Stimulated activated CD4-positive, alpha-beta T cell treated with anti-CD3 and anti-CD28 coated beads, Interleukin-15, amount 100 ng/mL, for 1 hour (primary cell): ENCODE results near the gene LRRC31.

Experiments
- DNase-seq, 2 donors: peaks; one replicate each; pipeline ENCODE4 v3.0.0-alpha.2; 2020; ENCODE audit warnings: low read depth in 1 of 2, low spot score in 1 of 2

The LRRC31 gene

DNA sequence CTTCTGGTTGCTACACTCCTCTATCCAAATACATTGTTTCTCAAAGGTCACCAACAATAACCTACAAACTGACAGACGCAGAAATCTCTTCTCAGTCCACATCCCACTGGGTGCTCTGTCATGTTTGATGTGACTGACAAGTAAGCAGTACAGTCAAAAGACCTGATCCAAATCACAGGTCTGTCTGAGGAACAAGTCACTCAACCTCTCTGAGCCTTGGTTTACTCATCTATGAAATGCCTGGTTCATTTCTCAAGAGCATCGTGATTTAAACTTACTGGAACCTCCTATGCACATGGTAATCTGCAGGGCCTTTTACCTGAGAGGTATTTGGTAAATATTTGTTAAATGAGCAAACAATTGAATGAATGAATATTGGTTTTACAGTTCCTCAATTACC, 5.5 kb downstream of the LRRC31 start:
- no peak for DNase-seq

DNA sequence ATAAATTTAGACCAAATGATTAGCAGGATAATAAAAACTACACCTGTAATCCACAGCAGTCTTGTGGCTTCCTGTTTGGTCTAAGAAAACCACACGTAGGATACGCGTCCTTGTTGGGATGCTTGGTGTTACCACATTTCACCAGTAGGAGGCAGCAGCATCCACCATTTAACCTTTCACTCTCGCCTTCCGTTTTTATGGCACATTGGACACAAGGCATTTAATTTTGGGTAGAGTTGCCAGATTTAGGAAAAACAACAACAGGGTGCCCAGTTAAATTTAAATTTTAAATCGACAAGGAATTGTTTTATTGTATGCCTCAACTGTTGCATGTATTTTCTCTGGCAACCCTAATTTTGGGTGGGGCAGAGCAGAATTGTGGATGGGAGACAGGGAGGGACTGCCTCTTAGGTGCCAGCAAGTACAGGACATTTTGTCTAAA, 6.3 kb downstream of the LRRC31 start:
- DNase-seq, result peak; percentile 16 to 23

DNA sequence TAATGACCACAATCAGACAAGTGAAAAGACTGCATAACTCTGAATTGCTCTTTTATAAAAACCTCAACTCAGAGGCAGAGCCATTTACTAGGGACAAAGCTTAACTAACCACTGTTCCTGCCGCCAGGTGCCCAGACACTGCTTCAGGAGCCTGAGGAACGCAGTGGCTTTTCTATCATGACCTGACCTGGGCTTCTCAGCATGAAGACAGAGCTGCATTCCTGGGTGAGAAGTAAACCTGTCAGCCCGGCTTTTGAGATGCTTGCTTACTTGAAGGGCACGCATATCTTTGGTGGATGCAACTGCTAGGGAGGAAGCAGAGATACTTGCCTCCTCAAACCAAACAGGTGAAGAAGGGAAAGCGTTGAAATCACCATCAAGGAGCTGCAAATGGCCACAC, 7.9 kb downstream of the LRRC31 start:
- no peak for DNase-seq

DNA sequence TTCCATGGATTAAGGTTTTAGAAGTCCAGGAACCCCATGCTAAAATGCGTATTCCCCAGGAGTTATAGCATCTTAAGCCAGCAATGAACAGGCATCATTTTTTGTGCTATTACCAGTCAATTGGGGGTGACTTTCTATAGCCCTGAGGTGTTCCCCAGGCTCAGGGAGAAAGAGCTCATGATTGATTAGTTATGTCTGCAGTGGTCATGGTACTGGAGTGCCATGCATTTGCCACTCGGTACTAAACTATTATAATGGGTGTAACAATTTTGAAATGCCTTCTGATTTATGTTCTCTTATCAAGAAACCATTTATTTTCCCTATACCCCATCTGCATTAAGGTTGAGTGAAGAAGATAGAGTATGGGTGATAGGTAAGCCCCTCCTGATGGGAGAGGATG, 11.9 kb downstream of the LRRC31 start:
- DNase-seq, result no peak

DNA sequence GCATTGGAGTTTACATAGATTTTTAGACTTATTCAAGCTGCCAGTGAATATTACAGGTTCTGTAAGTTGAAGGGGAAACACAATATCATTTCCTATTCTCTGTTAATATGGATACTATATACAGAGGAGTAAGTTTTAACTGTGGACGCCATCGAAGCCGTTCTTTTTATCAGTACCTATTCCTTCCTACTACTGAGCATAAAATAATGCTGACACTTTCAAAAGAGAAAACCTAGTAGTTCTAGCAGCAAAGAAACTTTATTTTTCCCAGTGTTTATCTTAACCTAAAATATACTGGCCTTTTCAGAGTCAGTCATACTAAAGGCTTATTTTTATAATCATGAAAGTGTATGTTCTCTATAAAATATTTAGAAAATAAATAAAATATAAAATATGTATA, 14.2 kb downstream of the LRRC31 start:
- no peak for DNase-seq

- no peak for DNase-seq
These were observed 19.1 kb downstream of the LRRC31 start for GRCh38 chr3:169850618-169851017.

GRCh38 chr3:169848741-169849140, 21.0 kb downstream of the LRRC31 start:
- DNase-seq, result no peak

- DNase-seq, result no peak
These were observed 21.8 kb downstream of the LRRC31 start for GRCh38 chr3:169847896-169848295.

- no peak for DNase-seq
These were observed 23.1 kb downstream of the LRRC31 start for GRCh38 chr3:169846458-169847193.

DNA sequence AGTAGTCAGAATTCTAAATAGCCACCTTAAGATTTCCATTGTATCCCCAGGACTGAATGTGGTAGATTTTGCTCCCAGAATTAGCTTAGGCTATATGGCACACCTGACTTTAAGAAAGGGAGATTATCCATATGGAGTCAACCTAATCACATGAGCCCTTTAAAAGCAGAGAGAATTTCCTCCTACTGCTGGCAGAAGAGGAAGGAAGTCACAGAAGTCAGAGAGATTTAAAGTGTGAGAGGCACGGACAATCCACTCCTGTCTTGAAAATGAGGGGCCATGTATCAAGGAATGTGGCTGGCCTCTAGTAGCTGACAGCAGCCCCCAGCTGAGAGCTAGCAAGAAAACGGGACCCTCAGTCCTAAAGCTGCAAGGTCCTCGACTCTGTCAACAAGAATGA, 26.8 kb downstream of the LRRC31 start:
- DNase-seq, result no peak

DNA sequence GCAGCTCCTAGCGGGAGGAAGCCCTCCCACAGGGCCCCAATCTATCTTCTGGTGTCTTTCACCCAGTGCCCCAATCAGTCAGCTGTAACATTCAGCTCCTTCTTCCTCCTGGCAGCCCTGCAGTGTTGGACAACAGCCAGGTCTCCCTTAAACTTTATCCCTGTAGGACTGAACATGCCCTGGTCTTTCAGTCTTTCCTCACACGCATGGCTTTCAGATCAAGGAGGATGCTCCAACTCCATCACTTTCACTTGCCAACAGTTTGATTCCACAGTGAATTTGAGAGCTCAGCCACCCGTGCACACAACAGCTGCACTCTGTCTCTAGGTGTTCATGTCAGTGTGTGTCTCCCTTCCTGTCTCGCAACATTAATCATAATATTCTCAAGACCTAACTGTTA, 28.6 kb downstream of the LRRC31 start:
- no peak for DNase-seq

DNA sequence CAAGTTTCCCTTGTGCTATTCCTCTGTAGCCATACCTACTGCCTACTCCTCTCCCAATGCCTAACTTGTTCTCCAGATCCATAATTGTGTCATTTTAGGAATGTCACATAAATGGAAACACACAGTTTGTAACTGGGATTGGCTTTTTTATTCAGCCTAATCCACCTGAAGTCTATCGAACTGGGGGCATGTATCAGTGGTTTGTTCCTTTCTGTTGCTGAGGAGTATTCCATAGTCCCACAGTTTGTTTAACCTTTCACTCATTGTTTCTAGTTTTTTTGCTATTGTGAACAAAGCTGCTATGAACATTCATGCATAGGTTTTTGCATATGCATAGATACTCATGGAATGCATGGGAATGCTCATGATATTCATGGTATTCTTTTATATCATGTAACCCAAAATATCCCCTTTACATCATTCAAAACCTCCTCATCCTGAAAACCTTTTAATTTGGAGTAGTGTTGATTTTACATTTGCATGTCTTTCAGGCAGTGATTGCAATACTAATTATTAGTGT, 31.2 kb downstream of the LRRC31 start:
- DNase-seq, result no peak

GRCh38 chr3:169836942-169837275, 32.8 kb downstream of the LRRC31 start:
- no peak for DNase-seq

GRCh38 chr3:169836078-169836941, 33.4 kb downstream of the LRRC31 start:
- DNase-seq, result no peak

- DNase-seq, result no peak
These were observed 34.2 kb downstream of the LRRC31 start for GRCh38 chr3:169835533-169835932.

DNA sequence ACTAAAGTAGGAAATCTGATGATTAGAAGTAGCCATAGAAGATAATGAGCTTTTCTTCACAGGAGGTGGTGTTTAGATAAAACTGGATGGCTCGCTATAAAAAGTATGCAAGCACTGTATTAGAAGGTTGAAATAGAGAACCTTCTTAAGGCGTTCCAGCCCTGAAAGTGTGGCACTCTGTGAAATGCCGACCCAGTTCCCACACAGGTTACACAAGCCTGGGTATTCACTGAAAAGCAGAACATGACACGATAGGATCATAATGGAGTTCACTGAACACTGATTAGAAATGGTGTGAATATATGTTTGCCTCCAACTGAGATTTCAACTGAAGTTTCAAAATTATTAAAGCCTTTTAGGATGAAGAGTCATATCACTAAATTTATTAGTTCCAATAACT, 42.0 kb downstream of the LRRC31 start:
- no peak for DNase-seq

GRCh38 chr3:169825316-169825715, 44.4 kb downstream of the LRRC31 start:
- DNase-seq, result no peak

- no peak for DNase-seq
These were observed 46.8 kb downstream of the LRRC31 start for GRCh38 chr3:169822983-169823382.

GRCh38 chr3:169822540-169822939, 47.2 kb downstream of the LRRC31 start:
- DNase-seq, result no peak

DNA sequence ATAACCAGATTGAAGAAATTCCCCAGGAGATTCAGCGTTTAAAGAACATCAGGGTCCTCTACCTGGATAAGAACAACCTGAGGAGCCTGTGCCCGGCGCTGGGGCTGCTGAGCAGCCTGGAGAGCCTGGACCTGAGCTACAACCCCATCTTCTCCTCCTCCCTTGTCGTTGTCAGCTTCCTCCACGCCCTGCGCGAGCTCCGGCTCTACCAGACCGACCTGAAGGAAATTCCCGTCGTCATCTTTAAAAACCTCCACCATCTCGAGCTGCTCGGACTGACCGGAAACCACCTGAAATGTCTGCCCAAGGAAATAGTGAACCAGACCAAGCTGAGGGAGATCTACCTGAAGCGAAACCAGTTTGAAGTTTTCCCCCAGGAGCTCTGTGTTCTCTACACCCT, 47.6 kb downstream of the LRRC31 start:
- no peak for DNase-seq

DNA sequence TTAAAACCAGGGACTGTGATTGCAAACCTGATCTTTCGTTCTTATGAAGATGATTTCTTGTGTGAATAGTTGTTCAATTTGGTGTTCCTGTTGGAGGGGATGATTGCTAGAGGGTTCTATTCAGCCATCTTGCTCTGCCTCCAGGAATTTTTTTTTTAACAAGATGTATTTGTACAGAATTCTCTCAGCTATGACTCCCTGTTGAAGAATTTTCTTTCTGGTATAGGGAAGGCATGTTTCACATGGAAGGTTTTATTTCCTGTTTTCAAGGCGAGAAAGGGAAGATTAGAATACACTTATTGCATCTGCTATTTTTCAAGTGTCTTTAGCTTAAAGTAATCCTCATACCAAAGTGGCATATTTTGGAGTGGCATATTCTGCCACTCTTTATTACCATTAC, 51.4 kb downstream of the LRRC31 start:
- no peak for DNase-seq

DNA sequence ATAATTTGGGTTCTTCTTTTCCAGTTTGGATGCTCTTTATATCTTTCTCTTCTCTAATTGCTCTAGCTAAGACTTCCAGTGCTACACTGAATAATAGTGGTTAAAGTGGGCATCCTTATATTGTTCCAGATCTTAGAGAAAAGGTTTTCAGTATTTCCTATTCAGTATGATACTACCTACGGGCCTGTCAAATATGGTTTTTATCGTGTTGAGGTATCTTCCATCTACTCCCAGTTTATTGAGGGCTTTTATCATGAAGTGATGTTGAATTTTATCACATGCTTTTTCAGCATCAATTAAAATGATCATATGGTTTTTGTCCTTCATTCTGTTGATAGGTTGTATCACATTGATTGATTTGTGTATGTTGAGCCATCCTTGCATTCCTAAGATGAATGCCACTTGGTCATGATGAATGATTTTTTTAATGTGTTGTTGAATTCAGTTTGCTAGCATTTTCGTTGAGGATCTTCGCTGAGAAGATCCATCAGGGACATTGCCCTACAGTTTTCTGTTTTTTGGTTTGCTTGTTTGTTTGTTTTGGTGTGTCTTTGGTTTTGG, 54.1 kb downstream of the LRRC31 start:
- no peak for DNase-seq
